HG02885 (cell line): ENCODE data around the gene CSMD2.
"Not testable (repeated sequence)": the region's sequence is repeated elsewhere in the genome, so short reads cannot be mapped to it uniquely, and the experiment has no call there.

Experiments used
- ATAC-seq: cut with Tn5 transposase; IDR thresholded peaks from one replicate; pipeline ENCODE4 v1.9.1; 2021; ENCODE audit warnings: mild to moderate bottlenecking; ENCODE audit not compliant: unreplicated experiment, poor library complexity

CSMD2 gene

DNA sequence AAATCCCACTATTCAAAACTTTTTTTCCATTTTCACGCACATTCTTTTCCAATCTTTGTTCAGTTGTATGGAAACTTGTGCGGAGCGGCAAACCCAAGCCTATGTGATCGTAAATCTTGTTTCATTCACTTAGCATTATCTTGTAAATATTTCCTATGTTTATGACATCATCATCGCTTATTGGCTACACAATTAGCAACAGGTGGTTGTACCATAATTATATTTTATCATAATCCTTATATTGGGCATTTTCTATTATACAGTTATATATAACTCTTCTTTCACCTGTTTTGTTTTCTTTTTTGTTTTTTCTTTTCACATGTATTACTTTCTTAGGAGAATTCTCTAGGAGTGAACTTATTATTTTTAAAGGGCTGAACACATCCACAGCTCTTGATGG, 627.1 kb downstream of the CSMD2 start:
- ATAC-seq = no peak

- no peak for ATAC-seq
These were observed 629.7 kb downstream of the CSMD2 start for GRCh38 chr1:33535334-33535733.

- ATAC-seq = no peak
These were observed 632.1 kb downstream of the CSMD2 start for GRCh38 chr1:33532936-33533335.

- no peak for ATAC-seq
These were observed 632.8 kb downstream of the CSMD2 start for GRCh38 chr1:33532250-33532649.

DNA sequence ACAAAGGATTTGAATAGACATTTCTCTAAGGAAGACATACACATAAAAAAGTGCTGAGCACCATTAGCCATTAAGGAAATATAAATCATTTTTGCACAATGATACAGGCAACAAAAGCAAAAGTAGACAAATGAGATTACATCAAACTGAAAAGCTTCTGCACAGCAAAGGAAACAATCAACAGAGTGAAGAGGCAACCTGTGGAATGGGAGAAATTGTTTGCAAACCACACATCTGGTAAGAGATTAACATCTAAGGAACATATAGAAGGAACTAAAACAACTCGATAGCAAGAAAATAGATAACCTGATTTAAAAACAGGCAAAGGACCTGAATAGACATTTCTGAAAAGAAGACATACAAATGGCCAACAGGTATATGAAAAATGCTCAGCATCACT, 635.1 kb downstream of the CSMD2 start:
- ATAC-seq = no peak

- ATAC-seq = no peak
These were observed 637.1 kb downstream of the CSMD2 start for GRCh38 chr1:33527934-33528333.

DNA sequence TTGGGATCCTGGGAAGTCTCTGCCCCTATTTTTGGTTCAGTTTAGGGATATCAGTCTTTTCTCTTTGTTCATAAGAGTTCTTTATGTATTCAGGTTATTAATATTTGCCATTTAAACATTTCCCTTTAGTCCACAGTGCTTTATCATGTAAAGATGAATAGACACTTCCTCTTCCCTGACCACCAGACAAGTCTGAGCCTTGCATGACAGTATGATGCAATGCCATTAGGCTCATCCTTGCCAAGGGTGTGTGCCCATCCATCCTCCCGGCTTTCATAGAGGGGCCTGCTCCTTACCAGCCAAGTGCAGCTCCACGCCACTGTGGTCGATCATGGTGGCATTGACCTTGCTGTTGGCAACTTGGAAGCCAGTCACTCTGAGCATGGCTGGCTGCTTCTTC, 640.4 kb downstream of the CSMD2 start:
- no peak for ATAC-seq

GRCh38 chr1:33519240-33519884, 645.7 kb downstream of the CSMD2 start:
- no peak for ATAC-seq

GRCh38 chr1:33517596-33518250, 647.3 kb downstream of the CSMD2 start:
- no peak for ATAC-seq

DNA sequence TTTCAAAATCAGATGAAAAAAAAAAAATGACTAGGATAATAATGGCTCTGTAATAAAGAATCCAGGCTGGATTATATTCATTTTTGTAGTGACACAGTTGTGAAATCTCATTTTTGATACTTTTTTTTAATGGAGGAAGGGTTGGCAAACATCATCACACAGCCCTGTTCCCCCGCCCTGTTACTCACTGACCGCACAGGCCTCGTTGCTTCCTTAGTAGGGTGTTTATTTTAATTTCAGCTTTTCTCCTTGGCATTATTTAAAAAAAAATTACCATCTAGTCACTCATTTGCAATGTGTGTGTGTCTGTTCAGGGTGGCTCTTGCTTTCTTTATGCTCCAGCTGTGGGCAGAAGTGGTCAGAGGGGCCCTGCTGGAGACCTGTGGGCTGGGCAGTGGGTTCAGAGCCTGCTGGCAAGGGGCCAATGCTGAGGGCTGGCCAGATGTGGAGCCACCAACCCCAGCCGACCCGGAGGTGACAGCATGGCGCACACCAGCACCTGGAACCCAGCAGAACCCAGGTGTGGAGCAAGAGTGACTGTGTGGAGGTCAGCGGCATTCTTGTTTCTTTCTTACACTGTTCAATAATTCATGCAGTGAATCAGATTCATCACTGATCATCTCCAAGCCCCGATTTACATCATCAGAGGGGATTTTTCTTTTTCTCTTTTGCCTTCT, 648.0 kb downstream of the CSMD2 start:
- no peak for ATAC-seq

DNA sequence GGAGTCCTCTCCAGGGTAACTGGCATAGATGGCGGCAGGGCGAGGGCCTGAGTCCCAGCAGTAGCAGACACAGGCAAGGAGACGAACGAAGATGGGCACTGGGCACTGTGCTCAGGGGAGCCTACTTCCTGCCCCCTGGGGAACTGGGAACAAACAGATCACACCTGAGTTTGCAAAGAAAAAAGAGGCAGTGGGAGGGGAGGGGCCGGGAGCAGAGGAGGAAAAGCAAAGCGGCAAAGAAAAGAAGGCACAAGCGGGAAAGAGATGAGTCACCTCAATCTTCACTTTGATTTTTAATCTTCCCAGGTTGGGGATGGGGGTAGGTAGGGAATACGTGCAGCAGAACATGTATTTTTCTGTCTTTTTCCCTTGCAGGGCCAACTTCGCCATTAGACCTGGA, 648.6 kb downstream of the CSMD2 start:
- ATAC-seq = no peak

DNA sequence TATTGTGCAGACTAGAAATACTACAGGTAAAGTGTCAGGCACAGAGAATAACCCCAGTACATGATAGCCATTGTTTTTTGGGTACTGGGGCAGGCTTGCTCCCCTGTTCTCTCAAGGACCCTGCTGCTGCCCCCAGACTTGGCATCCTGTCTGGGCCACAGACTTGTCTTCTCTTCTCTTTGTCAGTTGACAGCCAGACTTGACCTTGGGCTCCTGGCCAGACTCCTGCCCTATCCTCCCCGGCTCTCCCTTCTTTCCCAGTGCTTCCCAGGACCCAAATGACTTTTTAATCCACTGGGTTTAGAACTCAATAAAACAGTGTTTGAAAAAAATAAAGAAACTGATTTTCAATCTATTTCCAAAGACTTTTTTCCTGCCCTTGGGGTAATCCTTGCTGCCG, 649.4 kb downstream of the CSMD2 start:
- no peak for ATAC-seq

DNA sequence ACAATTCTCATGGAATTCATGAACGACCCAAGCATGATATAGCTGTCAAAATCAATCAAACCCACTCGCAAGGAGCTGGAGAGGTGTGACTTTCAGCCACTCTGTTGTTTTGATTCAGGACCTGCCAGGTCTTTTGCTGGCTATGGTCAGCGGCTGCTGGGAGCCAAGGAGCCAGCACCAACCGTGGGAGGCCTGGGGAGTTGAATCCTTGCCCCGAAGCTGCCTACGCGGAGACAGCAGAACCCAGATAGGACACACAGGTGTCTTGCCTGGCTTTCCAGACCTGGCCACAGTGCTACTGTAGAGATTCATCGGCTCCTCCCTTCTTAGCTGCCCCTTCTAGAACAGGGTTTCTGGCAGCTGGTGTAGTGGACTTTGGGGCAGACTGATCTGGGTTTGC, 649.9 kb downstream of the CSMD2 start:
- ATAC-seq = no peak

- no peak for ATAC-seq
These were observed 652.6 kb downstream of the CSMD2 start for GRCh38 chr1:33512226-33513011.

- ATAC-seq = not testable (repeated sequence)
These were observed 655.8 kb downstream of the CSMD2 start for GRCh38 chr1:33509276-33509675.

DNA sequence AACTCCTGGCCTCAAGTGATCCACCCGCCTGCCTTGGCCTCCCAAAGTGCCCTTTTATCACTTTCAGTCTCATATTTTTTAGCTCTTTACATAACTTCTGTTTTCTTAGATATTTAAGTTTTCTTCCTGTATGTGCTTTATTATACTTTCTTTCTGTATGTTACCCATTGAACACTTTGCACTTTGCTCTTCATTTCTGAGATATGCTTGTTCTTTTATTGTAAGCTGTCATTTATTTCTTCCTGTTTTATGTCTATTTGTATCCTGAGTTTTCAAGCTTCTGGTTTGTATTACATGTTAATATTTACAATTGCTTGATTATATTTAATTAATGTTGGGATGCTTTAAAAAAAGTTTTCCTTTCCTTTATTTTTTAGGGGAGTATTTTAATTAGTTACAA, 656.9 kb downstream of the CSMD2 start:
- ATAC-seq = no peak

DNA sequence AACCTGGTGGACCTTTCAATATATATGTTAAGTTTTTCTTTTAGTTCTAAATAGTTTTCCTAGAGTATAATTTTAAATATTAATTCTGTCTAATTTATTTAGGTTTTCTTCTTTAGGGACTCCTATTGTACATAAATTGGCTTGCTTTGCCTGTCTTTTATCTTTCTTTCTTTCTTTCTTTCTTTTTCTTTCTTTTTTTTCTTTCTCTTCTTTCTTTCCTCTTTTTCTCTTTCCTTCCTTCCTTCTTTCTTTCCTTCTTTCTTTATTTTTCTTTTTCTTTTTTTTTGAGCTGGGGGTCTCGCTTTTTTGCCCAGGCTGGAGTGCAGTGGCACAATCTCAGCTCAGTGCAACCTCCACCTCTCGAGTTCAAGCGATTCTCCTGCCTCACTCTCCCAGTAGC, 657.4 kb downstream of the CSMD2 start:
- no peak for ATAC-seq

DNA sequence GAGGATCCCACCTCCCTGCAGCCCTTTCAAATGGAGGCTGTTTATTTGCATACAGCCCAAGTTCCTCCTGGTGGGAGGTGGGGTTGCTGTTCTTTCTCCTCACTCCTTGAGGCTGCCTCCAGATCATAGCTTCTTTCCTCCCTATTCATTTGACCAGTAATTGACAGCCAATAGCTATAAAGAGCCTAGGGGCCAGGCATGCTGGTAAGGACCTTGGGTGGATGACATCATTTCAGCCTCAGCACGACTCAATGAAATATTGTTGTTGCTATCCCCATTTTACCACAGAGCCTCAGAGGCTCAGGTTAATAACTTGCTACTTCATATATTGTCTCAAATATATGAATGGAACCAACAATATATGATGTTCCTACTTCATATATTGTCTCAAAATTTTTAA, 661.5 kb downstream of the CSMD2 start:
- ATAC-seq = no peak

DNA sequence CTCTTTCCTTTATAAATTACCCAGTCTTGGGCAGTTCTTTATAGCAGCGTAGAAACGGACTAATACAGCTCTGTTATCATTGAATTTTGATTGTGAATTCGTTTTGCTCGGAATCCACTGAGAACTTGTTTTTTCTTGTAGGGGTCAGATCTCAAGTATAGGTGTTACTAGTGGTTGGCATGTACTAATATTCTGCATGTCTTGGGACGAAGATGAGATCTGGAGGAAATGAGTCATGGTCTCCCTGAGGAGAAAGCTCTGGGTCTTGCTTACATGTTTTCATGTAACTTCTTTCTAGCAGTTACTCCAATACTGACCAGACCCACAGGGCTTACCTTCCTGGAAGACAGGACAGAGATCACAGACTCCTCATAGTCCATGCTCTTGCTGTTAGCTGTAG, 662.3 kb downstream of the CSMD2 start:
- ATAC-seq = no peak

DNA sequence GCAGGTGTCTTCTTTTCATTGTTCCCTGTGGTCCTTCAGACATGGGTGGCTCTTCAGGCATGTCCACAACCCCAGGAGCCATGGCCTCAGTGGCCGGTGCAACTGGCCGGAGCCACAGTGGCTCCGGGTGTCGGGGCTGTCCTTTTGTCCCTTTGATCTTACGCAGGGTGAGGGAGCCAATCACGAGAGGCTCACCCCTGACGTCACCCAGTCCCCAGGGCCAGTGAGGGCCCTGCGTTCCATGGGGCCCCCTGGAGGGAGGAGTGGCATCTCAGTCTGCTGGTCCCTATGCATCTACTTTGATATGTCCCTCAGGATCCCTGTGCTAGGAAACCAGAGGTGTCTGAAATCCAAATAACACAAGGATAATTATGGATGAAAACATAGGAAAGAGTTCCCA, 663.3 kb downstream of the CSMD2 start:
- no peak for ATAC-seq

GRCh38 chr1:33501309-33501708, 663.7 kb downstream of the CSMD2 start:
- no peak for ATAC-seq
